Endodermal cell (in vitro differentiated cells): ENCODE data around the gene FAM168B. TPM values are rescaled to one million over a fixed set of nuclear protein-coding genes. Genes with fewer than 3 reads are reported as not detected.

Experiments
- DNase-seq: peaks from one replicate; pipeline ENCODE4 v3.0.0-alpha.2; 2017
- H3K27ac ChIP-seq: 2 replicates; pipeline ENCODE4 v1.5.1; 2013; ENCODE audit warnings: mild to moderate bottlenecking, low read depth, low read length, moderate library complexity
- H3K27me3 ChIP-seq: 2 replicates; pipeline ENCODE4 v1.6.1; 2013; ENCODE audit warnings: mild to moderate bottlenecking, low read length, moderate library complexity; ENCODE audit not compliant: insufficient read depth, control insufficient read depth, poor library complexity, severe bottlenecking
- H3K36me3 ChIP-seq: 2 replicates; pipeline ENCODE4 v1.7.0; 2013; ENCODE audit warnings: mild to moderate bottlenecking, low read length, moderate library complexity; ENCODE audit not compliant: control insufficient read depth, insufficient read depth
- H3K4me1 ChIP-seq: one replicate; pipeline ENCODE4 v1.7.0; 2013; ENCODE audit warnings: low read length; ENCODE audit not compliant: control insufficient read depth, insufficient read depth
- H3K4me3 ChIP-seq: 2 replicates; pipeline ENCODE4 v1.5.1; 2013; ENCODE audit warnings: mild to moderate bottlenecking, low read length, moderate library complexity
- H3K9ac ChIP-seq: 2 replicates; pipeline ENCODE4 v1.6.1; 2013; ENCODE audit warnings: mild to moderate bottlenecking, low read length, moderate library complexity; ENCODE audit not compliant: poor library complexity, severe bottlenecking; ENCODE audit errors: extremely low read depth
- H3K9me3 ChIP-seq: 2 replicates; pipeline ENCODE4 v1.6.1; 2013; ENCODE audit warnings: mild to moderate bottlenecking, low read length, moderate library complexity; ENCODE audit not compliant: control insufficient read depth
- H3K27ac Mint-ChIP-seq: 2 replicates; pipeline ENCODE4 v1.8.0; 2020; ENCODE audit warnings: mixed read lengths
- H3K27me3 Mint-ChIP-seq: 2 replicates; pipeline ENCODE4 v1.8.0; 2021; ENCODE audit warnings: mild to moderate bottlenecking, mixed read lengths; ENCODE audit not compliant: insufficient read depth
- H3K36me3 Mint-ChIP-seq: 2 replicates; pipeline ENCODE4 v1.8.0; 2020; ENCODE audit warnings: low read depth, mixed read lengths
- H3K4me1 Mint-ChIP-seq: 2 replicates; pipeline ENCODE4 v1.8.0; 2020; ENCODE audit warnings: mixed read lengths
- H3K4me3 Mint-ChIP-seq: 2 replicates; pipeline ENCODE4 v1.8.0; 2020; ENCODE audit warnings: mild to moderate bottlenecking, moderate library complexity, mixed read lengths
- H3K9me3 Mint-ChIP-seq: 2 replicates; pipeline ENCODE4 v1.8.0; 2020; ENCODE audit warnings: mild to moderate bottlenecking, mixed read lengths
- WGBS, 2 experiments: methylation state at CpG; one replicate each; pipeline versions ENCODE4 v1.1.5 to v1.1.7; 2013; ENCODE audit warnings: missing lambda C conversion rate in 2 of 2, mixed read lengths in 1 of 2; ENCODE audit not compliant: insufficient coverage in 1 of 2, insufficient read length in 1 of 2; 5-methylcytosine and 5-hydroxymethylcytosine counted together
- total RNA-seq, 2 donors: library from RNA; stranded (reverse); fragmentation: NEBNext Ultra II Directional in 1 of 2; extraction: Animal tissue kit (Norgen Biotek cat#: 25700) in 1 of 2; gene quantifications; 2 replicates in 1 of 2; 3 replicates in 1 of 2; pipeline ENCODE4 v1.2.1, GENCODE V29; 2021
- TF ChIP-seq, protein P1 (sequence below): fragments of 200-600 bp; sonication (generic); conservative IDR thresholded peaks from 2 replicates; pipeline ENCODE4 v1.5.0; 2021; ENCODE audit warnings: antibody characterized with exemption, mild to moderate bottlenecking

Gene FAM168B
- total RNA-seq, 2 donors from 2014 or later = 77.5 to 77.6 TPM

DNA sequence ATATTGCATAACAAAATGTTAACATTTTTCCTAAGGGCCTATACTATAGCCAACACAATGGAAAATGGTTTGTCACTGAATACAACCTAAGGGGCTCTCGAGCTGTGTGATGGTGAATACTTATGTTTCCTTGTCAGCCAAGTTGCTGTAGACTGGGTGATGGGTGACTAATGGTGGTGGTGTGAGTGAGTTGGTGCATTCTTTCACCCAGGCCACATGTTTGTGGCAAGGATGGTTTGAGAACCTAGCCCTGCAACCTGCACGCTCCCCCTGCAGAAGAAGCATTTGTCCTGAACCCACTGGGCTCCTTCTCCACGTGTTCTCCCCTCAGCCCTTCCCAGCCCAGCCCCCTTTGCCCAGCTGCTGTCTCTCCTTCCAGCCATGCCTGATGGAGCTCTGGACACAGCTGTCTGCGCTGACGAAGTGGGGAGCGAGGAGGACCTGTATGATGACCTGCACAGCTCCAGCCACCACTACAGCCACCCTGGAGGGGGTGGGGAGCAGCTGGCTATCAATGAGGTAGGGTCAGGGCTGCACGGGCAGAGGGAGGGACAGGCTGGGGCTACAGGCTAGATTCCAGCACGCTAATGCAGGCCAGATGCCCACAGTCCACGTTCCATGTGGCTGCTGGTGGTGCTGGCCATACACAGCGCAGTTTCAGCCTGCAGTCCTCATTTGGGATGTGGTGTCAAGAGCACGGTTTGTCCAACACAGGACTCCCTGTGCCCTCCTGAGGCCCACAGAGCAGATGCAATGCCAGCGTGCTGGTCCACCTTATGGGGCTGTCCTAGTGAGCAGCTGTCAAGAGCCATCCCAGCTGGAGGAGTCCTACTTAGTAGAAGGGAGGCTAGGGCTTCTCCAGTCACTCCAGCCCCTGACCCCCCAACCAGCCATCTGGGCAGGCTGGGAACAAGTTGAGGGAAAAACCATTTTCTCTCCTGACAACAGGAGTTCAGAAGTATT lies 65.4 kb downstream of the FAM168B start:
- Histone ChIP-seq H3K27me3 (no peaks in the 10 kb centered on the region), H3K4me3 (no peak overlapping the region), H3K4me1 (no peaks in the 10 kb centered on the region), H3K27ac (no peak overlapping the region), H3K9me3 (peaks cover 12% of the 10 kb centered on the region), H3K9ac (no peak overlapping the region), H3K36me3 (no peaks in the 10 kb centered on the region)
- TF ChIP-seq, protein P1, sequence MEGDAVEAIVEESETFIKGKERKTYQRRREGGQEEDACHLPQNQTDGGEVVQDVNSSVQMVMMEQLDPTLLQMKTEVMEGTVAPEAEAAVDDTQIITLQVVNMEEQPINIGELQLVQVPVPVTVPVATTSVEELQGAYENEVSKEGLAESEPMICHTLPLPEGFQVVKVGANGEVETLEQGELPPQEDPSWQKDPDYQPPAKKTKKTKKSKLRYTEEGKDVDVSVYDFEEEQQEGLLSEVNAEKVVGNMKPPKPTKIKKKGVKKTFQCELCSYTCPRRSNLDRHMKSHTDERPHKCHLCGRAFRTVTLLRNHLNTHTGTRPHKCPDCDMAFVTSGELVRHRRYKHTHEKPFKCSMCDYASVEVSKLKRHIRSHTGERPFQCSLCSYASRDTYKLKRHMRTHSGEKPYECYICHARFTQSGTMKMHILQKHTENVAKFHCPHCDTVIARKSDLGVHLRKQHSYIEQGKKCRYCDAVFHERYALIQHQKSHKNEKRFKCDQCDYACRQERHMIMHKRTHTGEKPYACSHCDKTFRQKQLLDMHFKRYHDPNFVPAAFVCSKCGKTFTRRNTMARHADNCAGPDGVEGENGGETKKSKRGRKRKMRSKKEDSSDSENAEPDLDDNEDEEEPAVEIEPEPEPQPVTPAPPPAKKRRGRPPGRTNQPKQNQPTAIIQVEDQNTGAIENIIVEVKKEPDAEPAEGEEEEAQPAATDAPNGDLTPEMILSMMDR = no peak
- Mint-ChIP-seq H3K9me3 (peaks cover 11% of the 10 kb centered on the region), H3K4me1 (peaks cover 7% of the 10 kb centered on the region), H3K27ac (no peak overlapping the region), H3K36me3 (peaks cover 22% of the 10 kb centered on the region), H3K27me3 (peaks cover 15% of the 10 kb centered on the region), H3K4me3 (no peak overlapping the region)
- WGBS, 2 experiments = 93 to 94% methylated on average over 9 to 12 of the region's 12 CpGs
- DNase-seq = peak; percentile 19

GRCh38 chr2:131026919-131027318 lies 66.3 kb downstream of the FAM168B start:
- Mint-ChIP-seq H3K4me3 (no peak overlapping the region), H3K36me3 (peaks cover 22% of the 10 kb centered on the region), H3K27ac (no peak overlapping the region), H3K4me1 (peaks cover 7% of the 10 kb centered on the region), H3K27me3 (peaks cover 10% of the 10 kb centered on the region), H3K9me3 (peaks cover 11% of the 10 kb centered on the region)
- H3K27ac ChIP-seq = no peak overlapping the region
- H3K4me1 ChIP-seq = no peaks in the 10 kb centered on the region
- no peak for DNase-seq
- H3K27me3 ChIP-seq = no peaks in the 10 kb centered on the region
- TF ChIP-seq, protein P1 = no peak
- H3K4me3 ChIP-seq = no peak overlapping the region
- 76 to 87% methylated on average over 4 to 5 of the region's 5 CpGs for WGBS, 2 experiments
- H3K9ac ChIP-seq = no peak overlapping the region
- no peaks in the 10 kb centered on the region for H3K36me3 ChIP-seq
- H3K9me3 ChIP-seq = peaks cover 12% of the 10 kb centered on the region

DNA sequence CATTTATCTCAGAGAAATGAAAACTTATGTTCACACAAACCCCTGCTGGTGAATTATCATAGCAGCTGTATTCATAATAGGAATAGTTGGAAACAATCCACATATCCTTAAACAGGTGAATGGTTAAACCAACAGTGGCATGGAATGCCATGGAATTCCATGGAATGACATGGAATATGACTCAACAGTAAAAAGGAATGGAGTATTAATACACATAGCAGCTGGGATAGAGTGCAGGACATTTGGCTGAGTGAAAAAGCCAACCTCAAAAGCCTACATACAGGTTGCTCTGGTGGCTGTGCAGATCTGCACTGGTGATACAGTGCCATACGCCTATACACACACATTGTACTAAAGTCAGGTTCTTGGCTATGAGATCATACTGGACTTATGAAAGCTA lies 69.5 kb downstream of the FAM168B start:
- no peaks in the 10 kb centered on the region for H3K36me3 ChIP-seq
- Mint-ChIP-seq H3K9me3 (peaks cover 15% of the 10 kb centered on the region), H3K27me3 (peaks cover 7% of the 10 kb centered on the region), H3K27ac (no peak overlapping the region), H3K36me3 (peaks cover 19% of the 10 kb centered on the region), H3K4me1 (no peaks in the 10 kb centered on the region), H3K4me3 (no peak overlapping the region)
- no peak overlapping the region for H3K9ac ChIP-seq
- H3K4me3 ChIP-seq = no peak overlapping the region
- H3K4me1 ChIP-seq = no peaks in the 10 kb centered on the region
- TF ChIP-seq, protein P1 = no peak
- no peaks in the 10 kb centered on the region for H3K27me3 ChIP-seq
- whole genome bisulfite sequencing, 2 experiments = 100% methylated on average over 1 of the region's 1 CpG
- no peak for DNase-seq
- H3K27ac ChIP-seq = no peak overlapping the region
- peaks cover 12% of the 10 kb centered on the region for H3K9me3 ChIP-seq
